Activated CD8-positive, alpha-beta memory T cell treated with anti-CD3 and anti-CD28 coated beads, Interleukin-2, amount 10 ng/mL, durations not matched to agents 7 days and 5 days (primary cell): ENCODE measurements around the gene BDNF. TPM values are rescaled to one million over a fixed set of nuclear protein-coding genes. Genes with fewer than 3 reads are reported as not detected.

Source experiments
- ATAC-seq: fragments of 150-1000 bp; cut with Tn5 transposase; one replicate; pipeline ENCODE4 v1.10.0; 2021; ENCODE audit warnings: moderate library complexity
- CTCF ChIA-PET: fragments of 350-600 bp; sonication (Branson Sonifier 250); formaldehyde crosslinking; loops from one replicate; lab custom pipeline; 2021; ENCODE audit warnings: antibody characterized with exemption; lab: Charles Lee
- DNase-seq: peaks from one replicate; pipeline ENCODE4 v3.0.0-alpha.2; 2020
- H3K27ac Mint-ChIP-seq: one replicate; pipeline ENCODE4 v1.8.0; 2021; ENCODE audit warnings: mild to moderate bottlenecking, mixed read lengths
- H3K27me3 Mint-ChIP-seq: one replicate; pipeline ENCODE4 v1.8.0; 2021; ENCODE audit warnings: mixed read lengths
- H3K36me3 Mint-ChIP-seq: one replicate; pipeline ENCODE4 v1.8.0; 2021; ENCODE audit warnings: mild to moderate bottlenecking, mixed read lengths
- H3K4me1 Mint-ChIP-seq: one replicate; pipeline ENCODE4 v1.8.0; 2021; ENCODE audit warnings: mixed read lengths
- H3K4me3 Mint-ChIP-seq: one replicate; pipeline ENCODE4 v1.8.0; 2021; ENCODE audit warnings: mild to moderate bottlenecking, moderate library complexity, mixed read lengths
- H3K9me3 Mint-ChIP-seq: one replicate; pipeline ENCODE4 v1.8.0; 2022; ENCODE audit warnings: low read depth, mixed read lengths
- total RNA-seq, 2 experiments: library from RNA; stranded (reverse); gene quantifications; one replicate each; pipeline ENCODE4 v1.2.3, GENCODE V29; 2021

BDNF gene
- total RNA-seq, 2 experiments from 2014 or later = not detected

- CTCF ChIA-PET = interaction anchor here (1.4 kb wide), 1 partner anchor 20 kb away, joined by 5 read pairs; no protein-coding TSS in a partner anchor
- H3K9me3 Mint-ChIP-seq = no peaks in the 10 kb centered on the region
- H3K27ac Mint-ChIP-seq = peak overlapping the region; percentile 24
- peaks cover 6% of the 10 kb centered on the region for H3K4me1 Mint-ChIP-seq
- peaks cover 64% of the 10 kb centered on the region for H3K27me3 Mint-ChIP-seq
- DNase-seq (no peak), ATAC-seq (no peak)
- no peak overlapping the region for H3K4me3 Mint-ChIP-seq
- peaks cover 5% of the 10 kb centered on the region for H3K36me3 Mint-ChIP-seq
Measured at GRCh38 chr11:27718863-27719545, 18.7 kb upstream of the BDNF start.

GRCh38 chr11:27718346-27718862 lies 18.1 kb upstream of the BDNF start:
- CTCF ChIA-PET = no interaction called here

GRCh38 chr11:27717801-27718229 lies 17.6 kb upstream of the BDNF start:
- H3K4me1 Mint-ChIP-seq = peaks cover 6% of the 10 kb centered on the region
- DNase-seq (no peak), ATAC-seq (no peak)
- CTCF ChIA-PET = interaction anchor here (1.9 kb wide), 1 partner anchor 15 kb away, joined by 6 read pairs; no protein-coding TSS in a partner anchor
- no peaks in the 10 kb centered on the region for H3K9me3 Mint-ChIP-seq
- H3K36me3 Mint-ChIP-seq = peaks cover 5% of the 10 kb centered on the region
- H3K27me3 Mint-ChIP-seq = peaks cover 56% of the 10 kb centered on the region
- H3K27ac Mint-ChIP-seq = peak overlapping the region; percentile 13
- no peak overlapping the region for H3K4me3 Mint-ChIP-seq

More at GRCh38 chr11:27718346-27718862, 18.1 kb upstream of the BDNF start:
- Mint-ChIP-seq H3K4me3 (no peak overlapping the region), H3K4me1 (peaks cover 6% of the 10 kb centered on the region), H3K27me3 (peaks cover 59% of the 10 kb centered on the region), H3K27ac (peak overlapping the region; percentile 24), H3K36me3 (peaks cover 5% of the 10 kb centered on the region), H3K9me3 (no peaks in the 10 kb centered on the region)
- no peak for DNase-seq
- ATAC-seq = no peak

DNA sequence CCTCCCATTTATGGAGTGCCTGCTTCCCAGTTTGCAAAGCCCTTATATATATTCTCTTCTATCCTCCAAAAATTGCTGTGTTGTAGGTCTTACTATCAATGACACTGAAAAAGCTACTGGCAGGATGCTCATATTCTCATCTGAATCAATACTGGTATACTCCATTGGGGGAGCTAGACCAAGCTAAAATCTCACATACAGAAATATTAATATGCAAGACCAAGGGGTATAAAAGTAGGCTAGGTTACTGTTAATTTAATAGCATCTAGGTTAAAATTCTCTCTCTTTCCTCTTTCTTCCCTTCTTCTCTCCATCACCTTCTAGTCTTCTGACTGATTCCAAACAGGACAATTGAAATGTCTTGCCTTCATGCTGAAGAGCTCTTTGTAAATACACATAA lies 17.1 kb upstream of the BDNF start:
- Mint-ChIP-seq H3K36me3 (peaks cover 5% of the 10 kb centered on the region), H3K27ac (no peak overlapping the region), H3K4me3 (no peak overlapping the region), H3K4me1 (peaks cover 6% of the 10 kb centered on the region), H3K9me3 (no peaks in the 10 kb centered on the region), H3K27me3 (peaks cover 56% of the 10 kb centered on the region)
- DNase-seq (no peak), ATAC-seq (no peak)
- CTCF ChIA-PET = interaction anchor here (1.9 kb wide), 1 partner anchor 15 kb away, joined by 6 read pairs; no protein-coding TSS in a partner anchor

DNA sequence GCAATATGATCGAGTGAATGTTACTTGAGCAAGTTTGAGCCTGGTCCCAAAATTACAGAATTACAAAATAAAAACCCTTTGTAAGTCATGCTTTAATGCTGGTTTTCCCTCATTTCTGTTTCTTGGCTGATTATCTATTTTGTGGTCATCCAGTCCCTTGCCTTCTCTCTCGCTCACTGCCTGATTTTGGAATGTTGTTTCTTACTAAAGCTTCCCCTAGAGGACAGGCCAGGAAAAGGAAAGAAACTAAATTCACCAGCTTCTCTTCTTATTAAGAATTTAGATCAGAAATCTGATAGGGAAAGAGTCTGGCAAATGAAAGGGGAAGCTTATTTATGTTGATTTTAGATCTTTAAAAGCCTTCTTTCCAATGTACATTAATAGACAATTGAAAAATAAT lies 16.6 kb upstream of the BDNF start:
- H3K27ac Mint-ChIP-seq = no peak overlapping the region
- peaks cover 3% of the 10 kb centered on the region for H3K4me1 Mint-ChIP-seq
- CTCF ChIA-PET = interaction anchor here (1.2 to 1.9 kb wide), 2 partner anchors 14 to 27 kb away, joined by 3 to 6 read pairs; no protein-coding TSS in a partner anchor
- H3K4me3 Mint-ChIP-seq = no peak overlapping the region
- no peaks in the 10 kb centered on the region for H3K9me3 Mint-ChIP-seq
- DNase-seq (no peak), ATAC-seq (no peak)
- H3K36me3 Mint-ChIP-seq = peaks cover 5% of the 10 kb centered on the region
- peaks cover 52% of the 10 kb centered on the region for H3K27me3 Mint-ChIP-seq

GRCh38 chr11:27716216-27716615 lies 16.0 kb upstream of the BDNF start:
- no peak overlapping the region for H3K4me3 Mint-ChIP-seq
- H3K4me1 Mint-ChIP-seq = no peaks in the 10 kb centered on the region
- peaks cover 5% of the 10 kb centered on the region for H3K36me3 Mint-ChIP-seq
- H3K9me3 Mint-ChIP-seq = no peaks in the 10 kb centered on the region
- ATAC-seq = no peak
- DNase-seq = no peak
- peaks cover 46% of the 10 kb centered on the region for H3K27me3 Mint-ChIP-seq
- CTCF ChIA-PET = interaction anchor here (1.2 to 1.9 kb wide), 2 partner anchors 13 to 28 kb away, joined by 3 to 6 read pairs; no protein-coding TSS in a partner anchor
- H3K27ac Mint-ChIP-seq = no peak overlapping the region

GRCh38 chr11:27711725-27712124 lies 11.5 kb upstream of the BDNF start:
- CTCF ChIA-PET = no interaction called here
- no peak for ATAC-seq
- Mint-ChIP-seq H3K4me3 (no peak overlapping the region), H3K9me3 (no peaks in the 10 kb centered on the region), H3K36me3 (no peaks in the 10 kb centered on the region), H3K4me1 (no peaks in the 10 kb centered on the region), H3K27me3 (peaks cover 20% of the 10 kb centered on the region), H3K27ac (no peak overlapping the region)
- no peak for DNase-seq

GRCh38 chr11:27710536-27710935 lies 10.3 kb upstream of the BDNF start:
- Mint-ChIP-seq H3K27ac (no peak overlapping the region), H3K4me1 (no peaks in the 10 kb centered on the region), H3K4me3 (no peak overlapping the region), H3K36me3 (no peaks in the 10 kb centered on the region), H3K9me3 (no peaks in the 10 kb centered on the region), H3K27me3 (peaks cover 22% of the 10 kb centered on the region)
- CTCF ChIA-PET = interaction anchor here (0.9 kb wide), 1 partner anchor 12 kb away, joined by 4 read pairs; no protein-coding TSS in a partner anchor
- no peak for ATAC-seq
- no peak for DNase-seq

DNA sequence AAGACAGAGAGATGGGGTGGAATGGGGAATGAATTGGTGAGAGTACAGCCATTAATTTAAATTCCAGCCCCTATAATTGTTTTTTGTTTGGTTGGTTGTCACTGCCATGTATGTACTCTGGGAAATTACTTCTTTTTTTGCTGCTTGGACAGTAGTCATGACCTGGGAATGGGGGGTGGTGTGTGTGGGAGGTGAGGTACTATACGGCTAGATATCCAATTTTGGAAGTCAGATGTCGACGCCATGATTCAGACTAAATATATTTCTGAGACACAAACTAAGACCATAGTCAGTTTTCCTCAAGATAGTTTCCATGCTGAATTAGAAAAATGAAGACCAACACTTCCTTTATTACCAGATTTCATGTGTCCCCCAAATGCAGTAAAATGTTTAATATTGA lies 7.4 kb upstream of the BDNF start:
- no peak overlapping the region for H3K27ac Mint-ChIP-seq
- no peaks in the 10 kb centered on the region for H3K4me1 Mint-ChIP-seq
- H3K27me3 Mint-ChIP-seq = peaks cover 36% of the 10 kb centered on the region
- H3K36me3 Mint-ChIP-seq = no peaks in the 10 kb centered on the region
- H3K4me3 Mint-ChIP-seq = no peak overlapping the region
- no peak for DNase-seq
- no peaks in the 10 kb centered on the region for H3K9me3 Mint-ChIP-seq
- ATAC-seq = no peak
- CTCF ChIA-PET = no interaction called here

GRCh38 chr11:27705873-27706820 lies 5.9 kb upstream of the BDNF start:
- peaks cover 5% of the 10 kb centered on the region for H3K4me1 Mint-ChIP-seq
- no peak overlapping the region for H3K4me3 Mint-ChIP-seq
- CTCF ChIA-PET = no interaction called here
- no peak for DNase-seq
- H3K27me3 Mint-ChIP-seq = peaks cover 50% of the 10 kb centered on the region
- no peaks in the 10 kb centered on the region for H3K36me3 Mint-ChIP-seq
- H3K27ac Mint-ChIP-seq = no peak overlapping the region
- ATAC-seq = no peak
- H3K9me3 Mint-ChIP-seq = no peaks in the 10 kb centered on the region

GRCh38 chr11:27703481-27703880 lies 3.2 kb upstream of the BDNF start:
- DNase-seq = no peak
- CTCF ChIA-PET = interaction anchor here (1.4 kb wide), 2 partner anchors 12 to 13 kb away, joined by 3 to 6 read pairs; no protein-coding TSS in a partner anchor
- peaks cover 23% of the 10 kb centered on the region for H3K4me1 Mint-ChIP-seq

GRCh38 chr11:27702811-27703210 lies 2.6 kb upstream of the BDNF start:
- no peaks in the 10 kb centered on the region for H3K9me3 Mint-ChIP-seq
- ATAC-seq (no peak), DNase-seq (no peak)
- no peak overlapping the region for H3K4me3 Mint-ChIP-seq
- H3K27ac Mint-ChIP-seq = no peak overlapping the region
- peaks cover 73% of the 10 kb centered on the region for H3K27me3 Mint-ChIP-seq
- peaks cover 2% of the 10 kb centered on the region for H3K36me3 Mint-ChIP-seq
- peaks cover 23% of the 10 kb centered on the region for H3K4me1 Mint-ChIP-seq
- CTCF ChIA-PET = interaction anchor here (1.4 kb wide), 1 partner anchor 14 kb away, joined by 6 read pairs; no protein-coding TSS in a partner anchor

More at GRCh38 chr11:27703481-27703880, 3.2 kb upstream of the BDNF start:
- Mint-ChIP-seq H3K4me3 (no peak overlapping the region), H3K27ac (no peak overlapping the region), H3K36me3 (peaks cover 2% of the 10 kb centered on the region), H3K9me3 (no peaks in the 10 kb centered on the region), H3K27me3 (peaks cover 71% of the 10 kb centered on the region)
- no peak for ATAC-seq
